ENCODE measurements around the gene URB2. TPM values are rescaled to one million over a fixed set of nuclear protein-coding genes. Genes with fewer than 3 reads are reported as not detected.

The URB2 gene
- total and polyA plus RNA-seq, 4 donors = 1.2 to 10.5 (median 6.2) TPM

- Histone ChIP-seq H3K9ac (ENCODE audit: low read depth in 1 of 2, low read length in 2 of 2) (no peak overlapping the region), H3K9me3 (ENCODE audit: control insufficient read depth in 4 of 4, low read length in 3 of 4) (no peaks in the 10 kb centered on the region), H3K36me3 (ENCODE audit: control insufficient read depth in 4 of 4, insufficient read depth in 3 of 4, low read depth in 1 of 4, low read length in 3 of 4) (peaks cover 0 to 1% (median 0%) of the 10 kb centered on the region in 4 donors), H3K27ac (ENCODE audit: low read depth in 1 of 2, low read length in 2 of 2) (peak overlapping the region in 1 of 2 donors; percentile 51), H3K4me1 (ENCODE audit: control insufficient read depth in 4 of 4, insufficient read depth in 4 of 4, low read length in 3 of 4) (peaks cover 2 to 39% (median 24%) of the 10 kb centered on the region in 4 donors), H3K27me3 (ENCODE audit: control insufficient read depth in 4 of 4, insufficient read depth in 4 of 4, low read length in 3 of 4) (no peaks in the 10 kb centered on the region), H3K4me3 (ENCODE audit: low read depth in 1 of 3, low read length in 3 of 3) (peak overlapping the region; percentile 56 to 98 (median 97))
- no peak for DNase-seq (ENCODE audit: low spot score)
- no peak for TF ChIP-seq YY1 (IDR thresholded peaks at IDR 0.05)
- no peak for TF ChIP-seq SP1 (IDR thresholded peaks at IDR 0.05)
- no peak for TF ChIP-seq CTCF (IDR thresholded peaks at IDR 0.05; ENCODE audit: low read depth, low read length, missing input control)
- no peak for TF ChIP-seq FOXA1 (IDR thresholded peaks at IDR 0.05)
- no peak for TF ChIP-seq HNF4G (IDR thresholded peaks at IDR 0.05)
- TF ChIP-seq EGR1 (IDR thresholded peaks at IDR 0.05; ENCODE audit: low read depth in 2 of 2) = no peak
- TF ChIP-seq RAD21 (IDR thresholded peaks at IDR 0.05) = no peak
- TF ChIP-seq ATF3 (IDR thresholded peaks at IDR 0.05) = no peak
- no peak for TF ChIP-seq GABPA (IDR thresholded peaks at IDR 0.05 in 1 of 2, conservative IDR thresholded peaks at IDR 0.05 in 1 of 2)
- no peak for TF ChIP-seq RXRA (IDR thresholded peaks at IDR 0.05)
- TF ChIP-seq FOXA2 (IDR thresholded peaks at IDR 0.05) = no peak
- no peak for TF ChIP-seq JUND (IDR thresholded peaks at IDR 0.05)
- TF ChIP-seq MAX (IDR thresholded peaks at IDR 0.05) = no peak
- no peak for TF ChIP-seq TAF1 (conservative IDR thresholded peaks at IDR 0.05)
- TF ChIP-seq NR2F2 (IDR thresholded peaks at IDR 0.05) = no peak
- TF ChIP-seq REST (IDR thresholded peaks at IDR 0.05) = no peak
- 57% methylated on average over 9 of the region's 9 CpGs for WGBS
Observed at GRCh38 chr1:229624521-229625070, 1.5 kb upstream of the URB2 start.

- WGBS = under 1% methylated on average over 86 of the region's 86 CpGs
Observed at GRCh38 chr1:229625071-229625914, 754 bp upstream of the URB2 start.

More at GRCh38 chr1:229625071-229625914, 754 bp upstream of the URB2 start:
- peak; percentile 75 for DNase-seq (ENCODE audit: low spot score)
- no peak for TF ChIP-seq YY1 (IDR thresholded peaks at IDR 0.05)
- no peak for TF ChIP-seq JUND (IDR thresholded peaks at IDR 0.05)
- TF ChIP-seq TAF1 (conservative IDR thresholded peaks at IDR 0.05) = no peak
- TF ChIP-seq HNF4A (conservative IDR thresholded peaks at IDR 0.05) = no peak
- no peak for TF ChIP-seq FOXA1 (IDR thresholded peaks at IDR 0.05)
- Histone ChIP-seq H3K9me3 (ENCODE audit: control insufficient read depth in 4 of 4, low read length in 3 of 4) (no peaks in the 10 kb centered on the region), H3K36me3 (ENCODE audit: control insufficient read depth in 4 of 4, insufficient read depth in 3 of 4, low read depth in 1 of 4, low read length in 3 of 4) (peaks cover 0 to 1% (median 0%) of the 10 kb centered on the region in 4 donors), H3K27me3 (ENCODE audit: control insufficient read depth in 4 of 4, insufficient read depth in 4 of 4, low read length in 3 of 4) (no peaks in the 10 kb centered on the region), H3K27ac (ENCODE audit: low read depth in 1 of 2, low read length in 2 of 2) (peak overlapping the region; percentile 51 to 77), H3K4me1 (ENCODE audit: control insufficient read depth in 4 of 4, insufficient read depth in 4 of 4, low read length in 3 of 4) (peaks cover 2 to 39% (median 24%) of the 10 kb centered on the region in 4 donors), H3K4me3 (ENCODE audit: low read depth in 1 of 3, low read length in 3 of 3) (peak overlapping the region; percentile 56 to 98 (median 97)), H3K9ac (ENCODE audit: low read depth in 1 of 2, low read length in 2 of 2) (peak overlapping the region in 1 of 2 donors; percentile 55)

Measured in liver (tissue), 9 donors.